Measurements from ENCODE around the gene SH3D21. TPM values are rescaled to one million over a fixed set of nuclear protein-coding genes. Genes with fewer than 3 reads are reported as not detected.
A peak's percentile ranks its signal among the peaks of the same experiment; 100 is the strongest.

Gene SH3D21
- 15.2 and 16.4 TPM in 2 replicates for total RNA-seq (2014; rRNA removed; shearing (Covaris generic))
- total RNA-seq (2022): 10.6 and 16.7 TPM in 2 replicates
- percentile 41 among the genes with signal in this experiment for Bru-seq, nascent RNA
- BruChase-seq, experiment 1, labeled RNA remaining after a 6-hour chase: percentile 50 among the genes with signal in this experiment
- percentile 47 among the genes with signal in this experiment for BruChase-seq, experiment 2, labeled RNA remaining after a 2-hour chase
- long read RNA-seq: 0 reads

DNA sequence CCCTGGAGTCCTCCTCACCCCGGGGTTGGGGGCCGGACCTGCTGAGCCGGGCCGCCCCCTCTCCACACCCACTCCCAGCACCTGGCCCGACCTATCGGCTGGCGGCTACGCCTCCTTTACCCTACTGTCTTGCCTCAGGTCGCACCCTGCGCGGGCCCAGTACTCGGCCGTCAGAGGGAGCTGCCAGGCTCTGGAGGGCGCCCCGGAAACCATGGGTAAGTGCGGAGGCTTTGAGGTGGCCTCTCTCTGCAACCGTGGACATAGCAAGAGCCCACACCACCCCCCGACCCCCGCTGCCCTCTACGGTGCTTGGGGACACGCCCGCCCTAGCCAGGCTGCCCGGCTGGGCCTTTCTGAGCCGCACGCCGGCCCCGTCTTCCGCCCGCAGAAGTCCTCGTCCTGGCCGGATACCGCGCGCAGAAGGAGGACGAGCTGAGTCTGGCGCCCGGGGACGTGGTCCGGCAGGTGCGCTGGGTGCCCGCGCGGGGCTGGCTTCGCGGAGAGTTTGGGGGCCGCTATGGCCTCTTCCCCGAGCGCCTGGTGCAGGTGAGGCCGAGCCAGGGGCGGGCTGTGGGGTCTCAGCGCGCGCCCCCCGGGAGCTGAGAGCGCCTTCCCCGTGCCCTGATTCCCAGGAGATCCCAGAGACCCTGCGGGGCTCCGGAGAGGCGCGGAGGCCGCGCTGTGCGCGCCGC, at the start of gene SH3D21:
Gene SH3D21, plus strand, starts transcription at position 159 of the 692 bp plus-strand sequence. Its CDS starts 53 bp downstream, at position 212.
- peak within 1 kb of the TSS; percentile 68 for H3K4me2 ChIP-seq (ENCODE audit: low read length)
- no peaks in the 10 kb centered on the region for H4K20me1 ChIP-seq (ENCODE audit: insufficient read depth, low read length)
- peak within 1 kb of the TSS; percentile 65 for H3K4me3 ChIP-seq (ENCODE audit: low read depth, low read length, poor library complexity, severe bottlenecking)
- H3K9me2 ChIP-seq (ENCODE audit: insufficient read depth, low read length): no peaks in the 10 kb centered on the region
- intact Hi-C loops (cut with micrococcal nuclease; ENCODE audit: unreplicated experiment): loop anchor here (2.0 to 5.0 kb wide), 2 partner anchors 42 to 159 kb away; partner anchors contain the start of gene TRAPPC3
- no TSS peak for BruUV-seq (replicated peaks)
- peaks cover 47% of the 10 kb centered on the region for H3K36me3 ChIP-seq (ENCODE audit: insufficient read depth, low read length)
- ChIA-PET POLR2A (interaction anchor here (1.0 to 2.0 kb wide), 2 partner anchors 107 to 145 kb away, joined by 4 to 5 read pairs; no protein-coding TSS in a partner anchor), CTCF (ENCODE audit: unreplicated experiment) (no interaction called here)
- H2AFZ ChIP-seq (ENCODE audit: low read length): peak within 1 kb of the TSS; percentile 15; the same call in 1 of the 2 replicates
- no peaks in the 10 kb centered on the region for H3K79me2 ChIP-seq (ENCODE audit: insufficient read depth, low read depth, low read length)
- H3K9me3 ChIP-seq (ENCODE audit: low read length): no peaks in the 10 kb centered on the region
- H3K27ac ChIP-seq (ENCODE audit: low read depth, low read length, poor library complexity, severe bottlenecking): peak within 1 kb of the TSS; percentile 29
- H3K4me1 ChIP-seq (ENCODE audit: insufficient read depth, low read length, poor library complexity, severe bottlenecking): peaks cover 25% of the 10 kb centered on the region
- TF ChIP-seq EZH2phosphoT487 (IDR thresholded peaks at IDR 0.05; ENCODE audit: borderline replicate concordance, low read depth, low read length): no peak
- TF ChIP-seq, protein P1, sequence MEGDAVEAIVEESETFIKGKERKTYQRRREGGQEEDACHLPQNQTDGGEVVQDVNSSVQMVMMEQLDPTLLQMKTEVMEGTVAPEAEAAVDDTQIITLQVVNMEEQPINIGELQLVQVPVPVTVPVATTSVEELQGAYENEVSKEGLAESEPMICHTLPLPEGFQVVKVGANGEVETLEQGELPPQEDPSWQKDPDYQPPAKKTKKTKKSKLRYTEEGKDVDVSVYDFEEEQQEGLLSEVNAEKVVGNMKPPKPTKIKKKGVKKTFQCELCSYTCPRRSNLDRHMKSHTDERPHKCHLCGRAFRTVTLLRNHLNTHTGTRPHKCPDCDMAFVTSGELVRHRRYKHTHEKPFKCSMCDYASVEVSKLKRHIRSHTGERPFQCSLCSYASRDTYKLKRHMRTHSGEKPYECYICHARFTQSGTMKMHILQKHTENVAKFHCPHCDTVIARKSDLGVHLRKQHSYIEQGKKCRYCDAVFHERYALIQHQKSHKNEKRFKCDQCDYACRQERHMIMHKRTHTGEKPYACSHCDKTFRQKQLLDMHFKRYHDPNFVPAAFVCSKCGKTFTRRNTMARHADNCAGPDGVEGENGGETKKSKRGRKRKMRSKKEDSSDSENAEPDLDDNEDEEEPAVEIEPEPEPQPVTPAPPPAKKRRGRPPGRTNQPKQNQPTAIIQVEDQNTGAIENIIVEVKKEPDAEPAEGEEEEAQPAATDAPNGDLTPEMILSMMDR (conservative IDR thresholded peaks at IDR 0.05; ENCODE audit: low read length): peak; percentile 48; the same call in 1 of the 2 replicates
- peak; percentile 61 for DNase-seq (ENCODE audit: low spot score)

DNA sequence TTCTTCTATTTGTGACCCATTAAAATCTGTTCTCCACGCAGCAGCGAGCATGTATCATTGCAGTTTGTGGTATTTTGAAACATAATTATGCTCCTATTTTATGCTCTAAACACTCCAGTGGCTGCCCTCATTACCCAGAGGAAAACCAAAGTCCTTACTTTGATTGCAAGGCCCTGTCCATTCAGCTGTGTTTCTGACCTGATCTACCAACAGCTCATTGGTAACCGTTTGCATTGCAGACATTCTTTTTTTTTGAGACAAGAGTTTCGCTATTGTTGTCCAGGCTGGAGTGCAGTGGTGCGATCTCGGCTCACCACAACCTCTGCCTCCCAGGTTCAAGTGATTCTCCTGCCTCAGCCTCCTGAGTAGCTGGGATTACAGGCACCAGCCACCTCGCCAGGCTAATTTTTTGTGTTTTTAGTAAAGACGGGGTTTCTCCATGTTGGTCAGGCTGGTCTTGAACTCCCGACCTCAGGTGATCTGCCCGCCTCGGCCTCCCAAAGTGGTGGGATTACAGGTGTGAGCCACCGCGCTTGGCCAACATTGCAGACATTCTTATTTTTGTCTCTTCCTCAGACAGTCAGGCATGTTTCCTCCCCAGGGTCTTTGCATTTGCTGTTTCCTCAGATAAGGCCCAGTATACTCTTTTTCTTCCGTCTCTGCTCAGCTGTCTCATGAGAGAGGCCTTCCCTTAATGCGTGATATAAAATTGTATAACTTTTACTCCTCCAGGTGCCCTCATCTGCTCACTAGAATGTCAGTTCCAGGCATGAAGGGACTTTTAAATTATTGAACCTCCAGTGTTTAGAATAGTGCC, 49.4 kb upstream of the SH3D21 start:
- H3K4me2 ChIP-seq (ENCODE audit: low read length): no peak overlapping the region; the same call in 1 of the 2 replicates
- no peak overlapping the region for H2AFZ ChIP-seq (ENCODE audit: low read length)

More for the DNA sequence above, 49.4 kb upstream of the SH3D21 start:
- Histone ChIP-seq H3K79me2 (ENCODE audit: insufficient read depth, low read depth, low read length) (peaks cover 75% of the 10 kb centered on the region), H3K4me1 (ENCODE audit: insufficient read depth, low read length, poor library complexity, severe bottlenecking) (peaks cover 29% of the 10 kb centered on the region), H3K9me3 (ENCODE audit: low read length) (no peaks in the 10 kb centered on the region), H4K20me1 (ENCODE audit: insufficient read depth, low read length) (peaks cover 10% of the 10 kb centered on the region), H3K4me3 (ENCODE audit: low read depth, low read length, poor library complexity, severe bottlenecking) (no peak overlapping the region), H3K36me3 (ENCODE audit: insufficient read depth, low read length) (peaks cover 81% of the 10 kb centered on the region), H3K27ac (ENCODE audit: low read depth, low read length, poor library complexity, severe bottlenecking) (peak overlapping the region; percentile 7), H3K9me2 (ENCODE audit: insufficient read depth, low read length) (no peaks in the 10 kb centered on the region)
- no TSS peak for BruUV-seq (replicated peaks)
- peak; percentile 8 for DNase-seq (ENCODE audit: low spot score)
- CTCF ChIA-PET (ENCODE audit: unreplicated experiment): no interaction called here
- POLR2A ChIA-PET: no interaction called here
- no peak for TF ChIP-seq EZH2phosphoT487 (IDR thresholded peaks at IDR 0.05; ENCODE audit: borderline replicate concordance, low read depth, low read length)
- TF ChIP-seq, protein P1 (conservative IDR thresholded peaks at IDR 0.05; ENCODE audit: low read length): no peak
- intact Hi-C loops (cut with micrococcal nuclease; ENCODE audit: unreplicated experiment): no loop called here
